C1 segment of cervical spinal cord (tissue), 14 donors: ENCODE results near the gene RNF40.

Experiments used
- DNase-seq, 14 donors: peaks; one replicate each; lab custom pipeline; 2025; lab: John Stamatoyannopoulos, UW

RNF40 gene

DNA sequence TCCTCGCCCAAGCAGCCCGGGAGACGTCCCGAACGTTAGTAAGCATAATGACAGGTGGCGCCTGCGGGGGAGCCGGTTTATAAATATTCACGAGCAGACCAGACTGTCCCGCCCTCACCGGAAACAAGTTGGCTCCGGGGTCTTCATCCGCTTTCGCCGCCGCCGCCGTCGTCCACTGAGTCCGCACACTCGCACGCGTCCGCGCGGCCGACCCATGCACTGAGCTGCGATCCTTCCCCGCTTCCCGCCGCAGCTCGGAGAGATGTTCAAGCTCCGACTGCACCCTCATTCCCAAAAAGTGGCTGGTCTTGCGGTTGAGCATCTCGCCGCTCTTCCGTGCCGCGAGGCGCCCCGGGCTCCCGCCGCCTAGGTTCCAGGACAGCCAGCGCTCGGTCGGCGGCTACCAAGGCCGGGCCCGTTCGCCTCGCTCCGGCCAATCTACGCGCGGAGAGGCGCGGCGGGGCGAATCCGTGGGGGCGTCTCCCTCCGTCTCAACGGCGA is 645 bp upstream of the RNF40 start:
- peak in 1 of 14 donors; percentile 9 for DNase-seq

DNA sequence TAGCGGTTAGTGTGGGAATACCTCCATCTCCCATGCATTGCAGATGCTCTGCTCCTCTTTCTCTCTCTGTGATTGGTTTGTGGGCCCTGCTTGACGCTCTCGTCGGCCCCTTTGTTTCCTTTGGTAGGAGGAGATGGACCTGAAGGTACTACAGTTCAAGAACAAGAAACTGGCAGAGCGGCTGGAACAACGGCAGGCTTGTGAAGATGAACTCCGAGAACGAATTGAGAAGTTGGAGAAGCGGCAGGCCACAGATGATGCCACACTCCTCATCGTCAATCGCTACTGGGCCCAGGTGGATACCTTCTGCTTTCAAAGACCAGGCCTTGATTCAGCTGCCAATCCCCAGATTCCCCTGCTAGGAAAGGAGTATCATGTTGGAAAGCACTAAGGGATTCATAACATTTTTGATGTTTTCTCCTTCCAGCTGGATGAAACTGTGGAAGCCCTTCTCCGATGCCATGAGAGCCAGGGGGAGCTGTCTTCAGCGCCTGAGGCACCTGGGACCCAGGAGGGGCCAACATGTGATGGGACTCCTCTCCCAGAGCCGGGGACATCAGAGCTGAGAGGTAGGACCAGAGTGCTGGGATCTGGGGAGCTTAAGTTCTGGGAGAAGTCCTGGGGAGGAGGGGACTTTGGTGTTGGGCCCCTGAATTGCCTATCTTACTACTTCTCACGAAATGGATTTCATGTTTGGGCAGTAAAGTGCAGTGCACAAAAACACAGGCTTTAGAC is 1.0 kb downstream of the RNF40 start:
- no peak for DNase-seq

DNA sequence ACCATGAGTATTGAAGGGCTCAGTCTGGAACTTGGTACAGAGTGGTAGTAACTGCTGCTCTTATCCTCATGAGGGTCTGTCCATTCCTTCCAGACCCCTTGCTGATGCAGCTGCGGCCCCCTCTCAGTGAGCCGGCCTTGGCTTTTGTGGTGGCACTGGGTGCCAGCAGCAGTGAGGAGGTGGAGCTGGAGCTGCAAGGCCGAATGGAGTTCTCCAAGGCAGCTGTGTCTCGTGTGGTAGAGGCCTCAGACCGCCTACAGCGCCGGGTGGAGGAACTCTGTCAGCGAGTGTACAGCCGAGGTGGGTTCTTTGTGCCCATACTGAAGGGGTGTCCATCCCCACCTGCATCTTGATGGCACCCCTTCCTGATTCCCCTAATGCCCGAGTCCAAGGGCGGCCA is 2.0 kb downstream of the RNF40 start:
- DNase-seq, result no peak

DNA sequence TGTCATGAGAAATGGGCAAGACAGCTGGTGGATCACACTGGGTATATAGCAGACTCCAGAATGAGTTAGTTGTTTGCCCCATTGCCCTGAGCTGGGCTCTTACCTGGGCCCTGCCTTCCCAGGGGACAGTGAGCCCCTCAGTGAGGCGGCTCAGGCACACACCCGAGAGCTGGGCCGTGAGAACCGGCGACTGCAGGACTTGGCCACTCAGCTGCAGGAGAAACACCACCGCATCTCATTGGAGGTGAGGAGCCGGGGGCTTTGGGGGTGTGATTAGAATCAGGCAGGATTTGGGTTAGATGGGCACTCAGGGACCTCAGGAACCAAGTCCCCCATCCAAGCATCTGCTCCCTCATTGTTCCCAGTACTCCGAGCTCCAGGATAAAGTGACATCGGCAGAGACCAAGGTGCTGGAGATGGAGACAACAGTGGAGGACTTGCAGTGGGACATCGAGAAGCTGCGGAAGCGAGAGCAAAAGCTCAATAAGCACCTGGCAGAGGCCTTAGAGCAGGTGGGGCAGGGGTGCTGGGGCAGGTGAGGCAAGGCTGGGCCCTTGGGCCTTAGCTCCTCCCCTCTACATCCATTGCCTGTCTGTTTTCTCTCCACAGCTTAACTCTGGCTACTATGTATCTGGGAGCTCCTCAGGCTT is 2.8 kb downstream of the RNF40 start:
- DNase-seq, result no peak

DNA sequence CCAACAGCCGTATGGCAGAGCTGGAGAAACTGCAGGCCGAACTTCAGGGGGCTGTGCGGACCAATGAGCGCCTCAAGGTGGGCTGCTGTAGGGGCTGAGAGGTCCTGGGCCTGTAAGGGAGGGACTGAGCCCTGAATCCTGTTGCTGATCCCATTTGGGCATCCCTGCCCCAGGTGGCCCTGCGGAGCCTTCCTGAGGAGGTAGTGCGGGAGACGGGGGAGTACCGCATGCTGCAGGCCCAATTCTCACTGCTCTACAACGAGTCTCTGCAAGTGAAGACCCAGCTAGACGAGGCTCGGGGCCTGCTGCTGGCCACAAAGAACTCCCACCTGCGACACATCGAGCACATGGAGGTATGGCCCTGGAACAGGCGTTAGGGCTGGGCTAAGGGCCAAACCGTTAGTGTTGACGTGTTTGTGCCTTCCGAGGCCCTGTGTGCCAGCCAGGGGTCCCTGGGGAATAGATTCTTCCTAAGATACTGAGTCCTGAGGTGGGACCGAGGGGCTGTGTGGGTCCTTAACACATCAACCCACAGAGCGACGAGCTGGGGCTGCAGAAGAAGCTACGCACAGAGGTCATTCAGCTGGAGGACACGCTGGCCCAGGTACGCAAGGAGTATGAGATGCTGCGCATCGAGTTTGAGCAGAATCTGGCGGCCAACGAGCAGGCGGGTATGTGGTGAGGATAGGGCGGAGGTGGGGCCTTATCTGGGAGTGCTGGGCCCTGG is 4.2 kb downstream of the RNF40 start:
- no peak for DNase-seq

DNA sequence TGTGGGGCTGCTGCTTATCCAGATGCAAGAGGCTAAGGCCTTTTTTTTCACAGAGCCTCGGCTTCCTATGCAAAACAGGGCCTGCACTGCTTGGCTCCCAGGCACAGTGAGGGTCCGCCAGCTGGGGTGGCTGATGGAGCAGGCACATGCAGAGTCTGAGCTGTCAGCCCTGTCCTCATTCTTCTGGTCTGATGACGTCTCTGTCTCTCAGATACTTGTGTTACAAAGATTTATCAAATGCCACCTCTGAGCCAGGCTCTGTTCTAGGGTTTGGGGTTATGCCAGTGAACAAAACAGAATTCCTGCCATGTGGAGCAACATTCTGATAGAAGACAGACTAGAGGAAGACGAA is 4.8 kb downstream of the RNF40 start:
- DNase-seq, result no peak

DNA sequence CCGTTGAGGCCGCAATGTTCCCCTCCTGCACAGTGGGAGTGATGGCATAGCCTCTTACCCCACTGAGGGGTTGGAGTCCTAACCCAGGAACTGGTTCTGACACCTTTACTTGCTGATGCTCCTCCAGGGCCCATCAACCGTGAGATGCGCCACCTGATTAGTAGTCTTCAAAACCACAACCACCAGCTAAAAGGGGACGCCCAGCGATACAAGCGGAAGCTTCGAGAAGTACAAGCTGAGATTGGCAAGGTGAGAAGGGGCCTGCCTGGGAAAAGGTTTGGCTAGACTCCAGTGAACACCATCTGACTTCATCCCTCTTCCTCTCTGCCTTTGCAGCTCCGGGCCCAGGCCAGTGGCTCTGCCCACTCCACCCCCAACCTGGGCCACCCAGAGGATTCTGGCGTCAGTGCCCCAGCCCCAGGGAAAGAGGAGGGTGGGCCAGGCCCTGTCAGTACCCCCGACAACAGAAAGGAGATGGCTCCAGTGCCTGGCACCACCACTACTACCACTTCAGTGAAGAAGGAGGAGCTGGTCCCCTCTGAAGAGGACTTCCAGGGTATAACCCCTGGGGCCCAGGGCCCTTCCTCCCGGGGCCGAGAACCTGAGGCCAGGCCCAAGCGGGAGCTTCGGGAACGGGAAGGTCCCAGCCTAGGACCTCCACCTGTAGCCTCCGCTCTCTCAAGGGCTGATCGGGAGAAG is 5.8 kb downstream of the RNF40 start:
- no peak for DNase-seq

DNA sequence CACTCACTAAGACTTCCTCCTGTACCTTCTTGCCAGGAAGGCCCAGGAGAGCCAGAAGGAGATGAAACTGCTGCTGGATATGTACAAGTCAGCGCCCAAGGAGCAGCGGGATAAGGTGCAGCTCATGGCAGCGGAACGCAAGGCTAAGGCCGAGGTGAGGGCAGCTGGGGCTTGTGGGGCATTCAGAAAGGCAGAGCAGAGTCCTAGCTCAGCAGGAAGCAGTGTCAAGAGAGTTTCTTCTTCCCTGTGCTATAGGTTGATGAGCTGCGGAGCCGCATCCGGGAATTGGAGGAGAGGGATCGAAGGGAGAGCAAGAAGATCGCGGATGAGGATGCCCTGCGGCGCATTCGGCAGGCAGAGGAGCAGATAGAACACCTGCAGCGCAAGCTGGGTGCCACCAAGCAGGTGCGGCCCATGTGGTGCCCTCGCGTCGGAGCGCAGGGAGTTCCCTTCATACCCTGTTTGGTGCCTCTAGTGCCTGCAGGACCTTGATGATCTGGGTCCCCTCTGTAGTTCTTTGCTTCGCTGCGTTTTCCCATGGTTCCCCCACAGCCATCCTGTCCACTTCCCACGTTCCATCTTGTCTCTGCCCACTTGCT is 6.6 kb downstream of the RNF40 start:
- no peak for DNase-seq

DNA sequence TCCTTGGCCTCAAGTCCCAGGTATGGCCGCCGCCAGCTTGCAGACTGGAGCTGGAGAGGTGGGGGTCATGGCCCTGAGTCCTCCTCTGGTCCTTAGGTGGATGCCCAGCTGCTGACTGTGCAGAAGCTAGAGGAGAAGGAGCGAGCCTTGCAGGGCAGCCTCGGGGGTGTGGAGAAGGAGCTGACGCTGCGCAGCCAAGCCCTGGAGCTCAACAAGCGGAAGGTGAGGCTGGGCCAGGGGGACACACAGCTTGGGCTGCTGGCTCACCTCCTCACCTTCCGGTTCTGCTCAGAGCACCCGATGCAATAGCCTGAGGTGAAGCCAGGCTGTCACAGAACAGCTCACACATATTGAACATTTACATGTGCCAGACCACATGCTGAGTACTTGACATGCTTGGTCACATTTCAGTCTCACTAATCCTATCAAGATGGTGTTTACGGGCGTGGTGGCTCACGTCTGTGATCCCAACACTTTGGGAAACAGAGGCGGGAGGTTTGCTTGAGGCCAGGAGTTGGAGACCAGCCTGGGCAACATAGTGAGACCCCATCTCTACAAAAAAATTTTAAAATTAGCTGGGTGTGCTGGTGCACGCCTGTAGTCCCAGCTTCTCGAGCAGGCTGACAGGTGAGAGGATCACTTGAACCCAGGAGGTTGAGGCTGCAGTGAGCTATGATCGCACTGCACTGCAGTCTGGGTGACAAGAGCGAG is 7.4 kb downstream of the RNF40 start:
- no peak for DNase-seq

DNA sequence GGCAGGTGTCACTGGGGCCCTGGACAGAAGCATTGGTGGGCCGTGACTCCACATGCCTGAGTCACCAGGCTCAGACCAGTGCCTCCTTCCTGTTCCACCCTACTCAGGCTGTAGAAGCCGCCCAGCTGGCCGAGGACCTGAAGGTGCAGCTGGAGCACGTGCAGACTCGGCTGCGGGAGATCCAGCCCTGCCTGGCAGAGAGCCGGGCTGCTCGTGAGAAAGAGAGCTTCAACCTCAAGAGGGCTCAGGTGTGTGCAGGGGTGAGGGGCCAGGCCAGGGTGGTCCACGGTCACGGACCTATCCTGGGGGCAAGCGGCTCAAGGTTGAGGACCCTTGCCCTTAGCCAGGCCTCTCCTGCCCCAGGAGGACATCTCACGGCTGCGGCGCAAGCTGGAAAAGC is 9.6 kb downstream of the RNF40 start:
- DNase-seq, result no peak

DNA sequence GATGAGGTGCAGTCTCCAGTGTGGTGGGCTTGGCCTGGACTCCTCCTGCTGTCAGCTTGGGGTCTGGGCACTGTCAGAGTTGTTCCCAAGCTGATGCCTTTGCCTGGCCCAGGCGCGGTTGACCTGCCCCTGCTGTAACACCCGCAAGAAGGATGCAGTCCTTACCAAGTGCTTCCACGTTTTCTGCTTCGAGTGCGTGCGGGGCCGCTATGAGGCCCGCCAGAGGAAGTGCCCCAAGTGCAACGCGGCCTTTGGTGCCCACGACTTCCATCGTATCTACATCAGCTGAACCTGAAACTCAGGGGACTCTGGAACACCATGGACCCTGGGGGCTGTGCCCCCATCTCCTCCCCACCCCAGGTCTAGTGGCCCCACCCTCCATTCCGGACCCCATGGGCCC is 11.7 kb downstream of the RNF40 start:
- no peak for DNase-seq

DNA sequence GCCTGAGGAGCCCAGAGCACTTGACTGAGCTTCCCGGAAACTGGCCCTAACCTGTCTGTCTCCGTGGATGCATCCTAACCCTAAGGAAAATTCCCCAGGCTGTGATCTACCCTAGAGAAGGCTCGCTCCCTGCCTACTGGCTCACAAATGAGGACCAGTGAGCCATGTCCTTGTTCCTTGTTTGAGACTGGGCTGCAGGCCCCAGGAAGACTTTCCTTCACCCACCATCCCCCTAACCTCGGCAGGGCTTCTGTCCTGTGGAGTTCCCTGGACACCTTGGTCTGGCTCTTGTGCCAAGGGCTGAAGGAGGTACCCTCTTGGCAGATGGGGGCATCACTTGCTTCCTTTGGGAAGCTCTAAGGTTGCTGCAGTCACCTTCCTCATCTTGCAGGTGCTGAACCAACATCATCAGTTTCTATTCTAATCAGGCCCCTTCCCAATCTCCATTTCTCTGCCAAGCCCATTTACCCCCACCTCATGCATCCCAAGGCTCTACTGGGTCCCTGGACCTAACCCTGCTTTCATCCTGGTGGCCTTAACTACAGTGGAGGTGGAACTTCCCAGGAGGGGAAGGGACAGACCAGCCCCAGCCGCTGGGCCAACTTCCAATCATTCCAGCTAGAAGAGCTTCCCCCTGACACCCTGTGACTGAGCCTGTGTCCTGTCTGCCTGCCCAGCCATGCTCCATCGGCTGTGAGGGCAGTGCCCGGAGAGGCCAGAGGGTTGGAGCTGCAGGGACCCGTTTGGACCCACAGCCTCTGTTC is 12.4 kb downstream of the RNF40 start:
- peak in 3 of 14 donors; percentile 28 to 64 (median 32) for DNase-seq

DNA sequence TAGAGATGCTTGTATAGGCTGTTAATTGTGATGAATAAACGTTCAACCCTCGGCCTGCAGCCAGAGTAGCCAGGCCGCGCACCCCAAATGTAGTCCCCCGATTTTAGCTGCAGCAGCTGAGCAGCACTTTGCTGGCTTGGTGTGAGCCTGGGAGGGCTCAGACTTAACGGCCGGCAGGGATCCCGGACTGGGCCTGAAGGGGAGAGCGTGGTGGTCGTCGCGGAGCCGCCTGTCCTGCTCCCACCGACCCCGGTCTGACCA is 12.9 kb downstream of the RNF40 start:
- DNase-seq, result no peak

DNA sequence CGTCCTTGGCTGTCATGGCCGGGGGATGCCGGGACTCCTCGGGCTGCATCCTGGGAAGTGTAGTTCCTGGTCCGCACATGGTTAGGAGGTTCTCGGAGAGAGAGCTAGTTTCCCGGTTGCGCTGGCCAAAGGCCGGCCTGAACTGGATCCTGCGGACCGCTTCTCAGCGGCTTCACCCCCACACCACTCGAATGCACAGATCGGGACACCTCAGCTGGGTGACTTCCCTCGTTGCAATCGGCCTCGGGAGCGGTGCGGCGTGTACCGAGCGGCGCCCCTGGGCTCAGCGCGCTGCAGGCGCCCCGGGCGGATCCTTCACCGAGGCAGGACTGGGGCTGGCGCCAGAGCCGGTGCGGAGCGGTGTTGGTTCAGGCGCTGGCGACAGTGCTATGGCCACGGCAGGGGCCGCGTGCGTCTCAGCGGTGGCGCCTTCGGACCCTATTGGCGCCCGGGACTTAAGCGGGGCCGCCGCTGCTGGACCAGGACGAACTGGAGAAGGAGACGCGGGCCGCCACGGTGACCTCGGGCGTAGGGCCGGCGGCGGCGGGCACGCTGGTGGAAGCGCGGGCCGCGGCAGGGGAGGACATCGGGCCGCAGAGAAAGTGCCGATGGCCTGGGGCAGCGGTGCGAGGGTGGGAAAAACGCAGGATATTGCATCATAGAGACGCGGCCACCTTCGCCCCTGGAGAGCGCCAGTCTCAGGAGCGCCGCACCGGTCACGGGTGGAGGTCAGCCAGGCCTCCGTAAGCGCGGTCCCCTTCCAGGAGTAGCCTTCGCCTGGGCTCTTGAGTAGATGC is 13.5 kb downstream of the RNF40 start:
- peak in 13 of 14 donors; percentile 43 to 83 (median 77) for DNase-seq

DNA sequence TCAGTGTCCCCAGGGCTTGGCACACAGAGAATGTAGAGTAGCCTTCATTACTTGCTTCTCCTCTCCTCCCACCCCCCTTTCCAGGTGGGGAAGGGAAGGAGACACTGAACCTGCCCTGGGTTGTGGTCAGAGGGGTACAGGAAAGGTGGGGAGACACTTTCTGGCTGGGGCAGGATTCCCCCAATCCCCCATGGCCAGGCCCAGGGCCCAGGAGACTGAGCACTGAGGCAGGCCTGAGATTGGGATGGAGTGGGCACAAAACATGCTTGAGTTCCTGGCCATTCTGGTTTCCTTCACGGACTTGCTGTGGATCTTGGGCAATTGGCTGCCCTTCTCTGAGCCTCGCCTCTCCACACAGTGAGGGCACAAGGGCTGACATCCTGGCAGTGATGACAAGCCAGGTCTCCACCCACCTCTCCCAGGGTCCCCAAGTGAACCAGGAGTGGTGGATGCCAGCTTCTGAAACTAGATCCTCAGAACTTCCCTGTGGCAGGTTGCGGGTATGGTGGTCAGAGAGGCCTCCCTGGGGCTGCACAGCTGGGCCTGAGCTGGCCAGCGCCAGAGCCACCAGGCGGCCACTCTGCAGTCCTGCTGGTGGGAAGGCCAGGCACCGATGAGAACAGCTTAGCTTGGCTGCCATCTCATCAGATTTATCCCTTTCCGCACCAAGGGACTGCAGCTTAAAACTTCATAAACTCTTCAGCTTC is 15.6 kb downstream of the RNF40 start:
- DNase-seq, result no peak

DNA sequence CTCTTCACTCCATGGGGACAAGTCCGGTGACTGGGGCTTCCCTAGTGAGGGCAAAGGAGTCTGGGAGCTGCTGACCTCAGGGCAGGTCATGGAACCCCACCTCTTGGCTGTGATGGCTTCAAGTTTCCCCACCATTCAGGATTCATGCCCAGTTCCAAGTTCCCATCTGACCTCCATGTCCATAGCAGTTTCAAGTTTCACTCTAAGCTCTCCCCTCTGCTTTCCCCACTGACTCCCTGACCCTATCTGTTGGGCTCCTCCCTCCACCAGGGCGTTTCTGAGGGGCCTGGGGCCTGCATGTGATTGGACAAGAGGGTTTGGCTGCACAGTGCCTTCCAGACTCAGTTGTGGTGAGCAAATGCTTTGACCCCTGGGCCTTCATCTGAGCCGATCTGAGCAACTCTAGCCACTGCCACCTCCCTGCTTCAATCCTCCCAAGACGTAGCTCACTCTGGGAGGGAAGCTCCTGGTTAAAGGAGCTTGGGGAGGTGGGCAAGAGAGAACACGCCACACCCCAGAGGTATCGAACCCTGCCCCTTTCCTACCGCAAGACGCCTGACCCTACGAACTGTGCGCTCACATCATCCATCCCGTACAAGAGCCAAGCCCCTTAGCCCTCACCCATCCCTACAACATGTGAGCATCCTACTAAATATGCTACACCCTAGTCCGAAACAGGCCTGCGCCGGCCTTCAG is 16.6 kb downstream of the RNF40 start:
- DNase-seq, result no peak

DNA sequence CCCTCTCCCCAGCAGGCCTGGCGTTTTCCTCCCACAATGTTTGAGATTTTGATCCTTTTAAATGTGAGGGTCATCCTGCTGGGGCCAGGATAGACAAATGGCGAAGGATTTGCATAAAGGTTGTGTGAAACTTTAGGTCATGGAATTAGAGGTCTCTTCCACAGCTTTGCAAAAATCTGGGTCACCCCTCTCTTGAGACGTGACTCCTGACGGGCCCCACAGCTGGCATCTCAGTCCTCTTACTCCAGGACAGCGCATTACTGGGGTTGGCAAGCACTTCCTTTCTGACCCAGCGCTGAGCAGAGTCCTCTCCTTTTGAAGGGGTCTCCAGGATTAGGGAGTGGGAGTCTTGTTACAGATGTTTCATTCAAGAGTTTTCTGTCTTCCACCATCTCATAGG is 17.5 kb downstream of the RNF40 start:
- no peak for DNase-seq

DNA sequence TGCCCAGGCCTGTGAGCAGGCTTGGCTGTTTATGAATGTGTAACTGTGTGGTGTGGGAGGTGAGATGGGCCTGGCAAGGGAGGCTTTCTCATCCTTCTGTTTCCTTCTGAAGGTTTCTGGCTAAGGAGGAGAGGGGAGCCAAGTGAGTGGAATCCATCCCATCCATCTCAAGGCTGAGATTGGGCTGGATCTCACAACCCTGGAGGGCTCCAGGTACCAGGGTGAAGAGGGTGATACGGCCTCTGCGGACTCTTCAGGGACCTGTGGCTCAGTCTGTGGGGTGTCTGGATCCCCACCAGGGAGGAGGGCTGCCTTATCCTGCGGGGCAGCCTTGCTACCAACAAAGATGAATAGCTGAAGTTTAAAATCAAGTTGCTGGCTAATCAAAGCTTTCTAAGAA is 17.9 kb downstream of the RNF40 start:
- no peak for DNase-seq
